SKM-1 (cell line): ENCODE data around the gene SLIT3.
"Not testable (repeated sequence)": the region's sequence is repeated elsewhere in the genome, so short reads cannot be mapped to it uniquely, and the experiment has no call there.

ENCODE experiments used
- DNase-seq: peaks from one replicate; lab custom pipeline; 2025; ENCODE audit not compliant: unreplicated experiment; lab: John Stamatoyannopoulos, UW

SLIT3 gene

DNA sequence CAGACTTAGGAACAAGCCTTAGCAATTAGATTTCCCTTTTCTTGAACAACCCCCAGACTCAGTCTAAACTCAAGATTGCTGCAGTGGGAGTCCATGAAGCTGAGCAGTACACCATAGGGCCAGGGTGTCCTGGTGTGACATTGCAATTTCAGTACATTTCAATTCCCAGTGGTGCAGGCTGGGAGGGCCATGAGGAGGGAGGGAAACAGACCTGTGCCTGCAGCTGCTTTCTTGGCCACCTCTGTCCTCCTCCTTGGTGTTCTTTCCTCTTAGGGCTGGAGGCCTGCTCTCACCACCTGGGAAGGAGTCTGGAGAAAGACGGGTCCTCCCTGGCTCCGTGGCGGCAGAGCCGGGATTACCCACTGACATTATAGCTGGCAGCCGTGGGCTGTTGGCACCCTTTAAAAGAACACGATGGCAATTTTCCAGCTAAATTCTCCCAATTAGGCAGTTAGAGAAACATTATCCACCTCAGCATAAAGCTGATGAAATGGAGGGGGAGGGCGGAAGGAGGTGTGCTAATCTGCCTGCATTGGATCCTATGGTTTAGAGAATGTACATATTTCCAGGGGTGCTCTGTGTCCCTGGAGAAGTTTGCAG, 186.4 kb downstream of the SLIT3 start:
- DNase-seq, result no peak

DNA sequence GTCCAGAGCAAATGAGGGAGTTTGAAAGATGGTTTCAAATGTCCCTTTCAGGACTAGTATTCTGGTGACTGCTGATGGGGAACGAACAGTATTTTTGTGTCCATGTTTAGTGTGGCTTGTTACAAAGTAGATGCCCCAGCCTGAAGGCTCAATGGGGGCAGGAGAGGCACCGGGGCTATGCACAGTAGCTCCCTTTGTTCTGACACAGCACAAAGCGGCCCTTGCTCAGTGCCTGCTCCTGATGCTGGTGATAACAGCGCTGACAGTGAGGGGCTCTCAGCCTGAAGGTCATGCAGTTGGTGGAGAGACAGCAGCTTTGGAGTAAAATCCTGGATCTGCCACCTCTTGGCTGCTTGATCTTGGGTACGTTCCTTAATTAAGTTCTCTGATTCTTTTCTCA, 188.9 kb downstream of the SLIT3 start:
- no peak for DNase-seq

DNA sequence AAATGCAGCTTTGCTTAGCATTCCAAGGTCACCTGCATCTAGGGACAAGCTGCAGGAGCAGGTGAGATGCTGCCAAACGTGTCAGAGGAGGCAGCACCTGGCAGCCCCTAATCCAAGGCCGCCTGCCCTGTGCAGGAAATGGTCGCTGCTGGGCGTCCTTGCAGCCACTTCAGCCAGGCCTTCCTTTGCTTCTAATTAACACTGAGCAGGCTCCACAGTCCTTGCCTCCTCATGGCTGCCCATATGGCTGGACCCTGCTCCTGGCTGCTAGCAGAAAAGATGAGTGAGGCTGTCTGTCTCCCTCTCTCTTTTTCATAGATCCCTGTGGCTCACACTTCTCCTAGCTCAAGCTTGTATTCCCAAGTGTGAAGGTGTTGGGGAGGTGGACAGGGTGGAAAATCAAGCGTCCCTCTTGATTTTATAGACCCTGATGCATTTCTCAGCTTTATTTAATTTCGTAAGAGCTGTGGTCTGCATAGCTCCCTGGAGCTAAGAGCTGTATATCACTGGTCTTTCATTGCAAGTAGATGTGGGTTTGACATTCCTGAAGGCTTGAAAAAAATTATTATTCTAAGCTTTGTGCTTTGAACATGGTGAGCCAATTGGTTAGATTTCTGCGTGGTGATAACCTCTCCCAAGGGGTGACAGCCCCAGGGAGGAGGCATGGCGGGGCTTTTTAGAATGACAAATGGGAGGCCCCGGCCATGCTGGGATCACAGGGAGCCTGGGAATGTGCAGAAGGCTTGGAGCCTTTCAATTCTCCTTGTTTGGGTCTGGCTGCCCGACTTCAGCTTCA, 193.8 kb downstream of the SLIT3 start:
- no peak for DNase-seq

DNA sequence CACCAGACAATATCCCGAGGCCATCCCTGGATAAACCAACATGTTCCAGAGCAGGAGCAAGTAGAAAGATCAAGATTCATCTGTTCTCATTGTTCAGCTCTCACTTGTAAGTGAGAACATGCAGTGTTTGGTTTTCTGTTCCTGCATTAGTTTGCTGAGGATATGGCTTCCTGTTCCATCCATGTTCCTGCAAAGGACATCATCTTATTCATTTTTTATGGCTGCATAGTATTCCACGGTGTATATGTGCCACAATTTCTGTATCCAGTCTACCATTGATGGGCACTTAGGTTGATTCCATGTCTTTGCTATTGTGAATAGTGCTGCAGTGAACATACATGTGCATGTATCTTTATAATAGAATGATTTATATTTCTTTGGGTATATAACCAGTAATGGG, 195.4 kb downstream of the SLIT3 start:
- DNase-seq, result not testable (repeated sequence)

DNA sequence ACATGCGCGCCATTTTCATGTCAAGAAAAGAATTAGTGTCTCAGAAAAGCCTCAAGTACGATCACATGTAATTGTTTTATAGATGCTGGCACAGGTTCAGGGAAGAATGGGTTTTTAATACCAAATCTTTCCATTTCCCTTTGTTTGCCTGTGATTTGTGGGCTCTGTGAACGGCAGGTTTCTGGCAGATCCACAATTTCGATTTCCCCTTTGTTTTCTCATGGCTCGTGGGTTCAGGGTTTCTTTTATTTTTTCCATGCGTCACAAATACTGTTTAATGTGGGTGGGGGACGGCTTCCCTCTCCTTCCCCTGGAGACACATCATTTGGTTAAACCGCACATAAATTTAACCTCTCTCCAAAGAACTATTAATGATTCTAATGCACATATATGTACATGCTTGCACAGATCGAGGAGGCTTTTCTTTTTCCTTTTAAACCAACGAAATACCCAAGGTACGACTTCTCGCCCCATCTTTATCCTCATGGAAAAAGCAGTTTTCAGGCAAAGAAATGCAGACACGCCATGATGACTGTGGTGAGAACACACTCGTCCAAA, 195.9 kb downstream of the SLIT3 start:
- DNase-seq, result no peak

DNA sequence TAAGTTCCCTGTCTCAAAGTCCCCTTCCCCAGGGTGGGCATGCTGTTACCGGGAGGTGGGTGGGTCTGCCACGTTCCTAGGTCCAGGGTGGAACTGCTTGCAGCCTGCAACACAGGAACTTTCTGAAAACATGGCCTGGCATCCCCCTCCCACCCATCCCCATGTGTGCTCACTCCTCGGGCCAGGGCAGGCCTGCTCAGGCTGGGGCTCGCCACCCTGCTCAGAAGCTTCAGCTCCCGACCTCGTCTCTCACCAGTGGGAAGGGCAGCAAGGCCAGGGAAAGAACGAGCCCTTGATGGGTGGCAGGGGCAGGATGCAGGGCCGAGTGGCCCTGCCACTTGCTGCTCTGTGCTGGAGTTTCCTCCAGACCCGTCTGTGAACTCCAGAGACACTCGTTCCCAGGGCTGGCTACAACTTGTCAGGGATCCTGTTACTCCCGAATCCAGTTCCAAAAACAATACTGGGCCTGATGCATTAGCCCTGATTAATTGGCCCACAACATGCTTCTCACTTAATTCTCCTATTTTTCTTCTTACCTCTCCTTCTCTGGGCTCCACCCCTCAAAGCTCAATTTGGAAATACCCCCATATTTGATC, 197.3 kb downstream of the SLIT3 start:
- DNase-seq, result no peak

DNA sequence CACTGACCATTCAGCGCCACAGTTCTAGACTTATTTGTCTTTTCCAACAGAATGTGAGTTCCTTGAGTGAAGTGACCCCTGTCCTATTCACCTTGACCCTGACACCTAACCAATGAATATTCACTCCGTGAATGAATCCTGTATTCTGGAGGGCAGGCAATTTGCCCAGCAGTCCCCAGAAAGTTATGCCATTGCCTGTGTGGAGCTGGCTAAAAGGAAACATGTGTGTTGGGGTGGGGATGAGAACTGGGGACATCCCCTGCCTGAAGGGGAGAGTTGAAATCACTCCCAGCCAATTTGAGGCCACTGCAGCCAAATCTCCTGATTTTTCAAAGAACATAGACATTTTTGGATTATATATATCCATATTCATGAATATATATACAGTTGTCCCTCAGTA, 199.0 kb downstream of the SLIT3 start:
- no peak for DNase-seq

DNA sequence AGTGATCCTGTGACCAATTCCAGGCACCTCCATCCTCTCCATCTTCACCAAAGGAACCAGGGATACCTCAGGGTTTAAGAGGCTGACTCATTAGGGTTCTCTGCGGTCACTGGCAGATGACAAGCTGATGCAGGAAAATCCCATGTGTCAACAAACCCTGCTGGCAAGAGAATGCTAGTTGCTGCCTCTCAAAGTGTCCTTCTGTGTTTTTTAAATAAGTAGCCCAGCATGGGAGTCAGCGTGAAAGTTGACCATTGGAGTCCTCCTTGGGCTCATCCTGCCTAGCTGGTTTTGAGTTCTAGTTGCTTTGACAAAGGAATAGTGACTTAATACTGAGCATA, 200.2 kb downstream of the SLIT3 start:
- no peak for DNase-seq

DNA sequence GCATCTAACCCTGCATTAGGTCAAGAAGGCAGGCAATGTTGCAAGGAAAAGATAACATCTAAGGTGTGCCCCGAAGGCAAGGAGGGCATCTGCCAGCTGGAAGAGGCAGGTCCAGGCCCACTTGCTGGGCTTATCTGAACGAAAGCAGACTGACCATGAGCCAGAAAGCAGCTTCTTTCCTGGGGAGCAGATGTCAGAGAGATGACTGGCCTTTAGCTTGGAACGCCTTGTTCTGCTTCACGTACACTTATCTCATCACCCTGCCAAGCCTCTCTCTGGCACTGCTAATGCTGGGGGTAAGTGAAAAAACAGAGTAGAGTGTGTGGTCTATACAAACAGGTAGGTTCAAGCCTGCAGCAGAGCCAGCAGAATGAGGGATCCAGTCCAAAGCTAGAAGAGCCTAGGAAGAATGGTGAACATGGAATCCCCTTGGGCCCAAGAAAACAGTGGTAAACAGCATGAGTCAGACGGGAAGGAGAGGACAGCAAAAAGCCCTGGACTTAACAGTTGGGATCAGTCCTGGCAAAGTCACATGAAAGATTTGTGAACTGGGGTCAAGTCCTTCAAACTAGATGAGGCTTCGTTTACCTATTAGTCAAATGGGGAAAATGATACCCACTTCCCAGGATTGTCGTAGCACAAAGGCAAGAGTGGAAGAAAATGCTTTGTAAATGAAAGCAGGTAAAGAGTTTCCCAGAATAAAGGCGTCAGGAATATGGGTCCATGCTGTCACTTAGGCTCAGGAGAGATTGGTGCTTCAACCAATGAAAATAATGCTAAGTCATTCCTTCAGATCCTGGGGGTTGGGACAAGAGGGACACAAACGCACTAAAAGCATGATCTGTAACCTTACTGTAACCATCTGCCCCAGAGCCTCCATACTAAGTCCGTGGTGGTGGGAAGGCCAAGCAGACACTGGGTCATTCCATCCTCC, 200.9 kb downstream of the SLIT3 start:
- DNase-seq, result no peak

DNA sequence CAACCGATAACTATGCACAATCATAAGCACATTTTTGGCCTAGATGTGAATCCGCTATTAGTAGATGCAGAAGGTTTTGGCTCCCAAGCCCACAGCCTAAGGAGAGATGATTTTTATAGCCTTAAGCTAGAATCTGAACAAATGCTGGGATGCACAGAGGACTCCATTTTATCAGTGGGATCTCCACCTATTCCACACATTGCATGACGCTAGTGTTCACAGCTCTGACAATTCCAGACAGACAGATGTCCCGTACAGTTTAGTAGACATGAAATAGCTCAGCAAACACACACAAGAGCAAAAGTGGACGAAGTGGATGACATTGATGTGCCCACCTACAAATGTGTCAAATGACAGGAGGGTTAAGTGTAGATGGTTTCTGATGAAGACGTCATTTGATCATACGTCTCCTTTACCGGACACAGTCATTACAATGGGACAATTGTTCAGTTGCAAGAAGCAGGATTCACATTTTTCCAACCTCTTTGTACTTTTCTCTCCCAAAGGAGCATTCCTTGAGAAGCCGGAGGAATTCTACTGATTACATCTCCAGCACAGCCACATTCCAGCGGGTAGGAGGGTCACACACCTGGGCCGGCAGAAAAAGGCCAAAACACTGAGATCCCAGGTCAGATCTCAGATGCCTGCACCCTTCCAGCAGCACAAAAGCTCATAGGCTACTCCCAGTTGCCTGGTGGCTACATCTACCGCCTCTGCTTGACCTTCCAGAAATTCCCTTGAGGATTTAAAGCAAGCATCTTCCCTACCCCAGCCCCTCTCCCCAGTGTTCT, 202.4 kb downstream of the SLIT3 start:
- DNase-seq, result no peak

DNA sequence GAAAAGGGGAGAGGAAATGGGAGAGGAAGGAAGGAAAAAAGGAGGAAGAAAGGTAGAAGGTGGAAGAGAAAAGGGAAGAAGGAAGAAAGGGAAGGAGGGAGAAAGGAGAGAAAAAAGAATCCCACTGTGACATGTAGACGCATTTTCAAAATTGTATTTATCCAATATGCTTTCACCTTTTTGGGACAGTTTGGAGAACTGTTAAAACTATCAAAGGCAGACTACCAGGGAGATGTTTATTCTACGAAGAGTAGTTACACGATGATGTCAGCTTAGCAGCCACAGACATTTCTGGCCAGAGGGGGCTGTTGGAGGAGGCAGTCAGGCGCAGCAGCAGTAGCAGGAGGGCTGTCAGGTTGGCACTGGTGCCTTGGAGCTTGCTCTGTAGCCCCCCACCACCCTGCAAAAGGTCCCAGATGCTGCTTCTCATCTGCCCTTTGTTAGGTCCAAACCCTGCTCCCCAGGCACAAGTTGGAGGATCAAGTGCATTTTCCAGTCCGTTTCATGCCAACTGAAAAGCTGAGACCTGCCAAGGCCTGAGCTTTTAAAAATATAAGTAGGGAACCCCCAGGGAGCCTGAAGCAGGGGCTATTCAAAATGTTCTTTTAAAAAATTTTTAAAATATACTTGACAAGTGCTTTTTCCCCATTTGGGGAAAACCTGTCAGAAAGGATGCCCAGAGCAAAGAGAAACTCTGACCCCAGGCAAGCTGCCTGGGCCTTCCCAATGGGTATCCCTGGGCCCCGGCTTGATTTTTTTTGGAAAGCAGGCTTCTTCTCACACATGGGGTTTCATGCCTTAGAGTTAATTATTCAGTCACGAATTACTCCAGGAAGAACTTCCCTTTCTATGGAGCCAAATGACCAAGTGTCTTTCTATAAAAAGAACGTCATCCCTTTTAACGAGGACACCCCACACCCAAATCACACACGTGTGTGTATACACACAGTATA, 203.3 kb downstream of the SLIT3 start:
- DNase-seq, result no peak

DNA sequence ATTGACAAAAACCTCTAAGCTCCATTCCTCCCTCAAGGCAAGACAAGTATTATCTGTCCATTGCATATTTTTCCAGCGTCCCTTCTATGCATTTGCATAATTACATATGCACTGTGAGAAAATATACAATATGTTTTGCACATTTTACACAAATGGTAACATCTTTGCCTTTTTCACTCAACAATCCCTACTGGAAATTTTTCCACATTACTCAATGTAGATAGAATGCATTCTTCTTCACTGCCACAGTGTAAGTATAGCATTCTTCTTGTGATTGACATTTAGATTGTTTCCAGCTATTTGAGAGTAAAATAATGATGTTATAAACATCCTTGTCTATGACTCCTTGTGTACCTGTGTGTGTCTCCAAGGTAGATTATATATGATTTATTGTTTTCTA, 205.0 kb downstream of the SLIT3 start:
- no peak for DNase-seq

DNA sequence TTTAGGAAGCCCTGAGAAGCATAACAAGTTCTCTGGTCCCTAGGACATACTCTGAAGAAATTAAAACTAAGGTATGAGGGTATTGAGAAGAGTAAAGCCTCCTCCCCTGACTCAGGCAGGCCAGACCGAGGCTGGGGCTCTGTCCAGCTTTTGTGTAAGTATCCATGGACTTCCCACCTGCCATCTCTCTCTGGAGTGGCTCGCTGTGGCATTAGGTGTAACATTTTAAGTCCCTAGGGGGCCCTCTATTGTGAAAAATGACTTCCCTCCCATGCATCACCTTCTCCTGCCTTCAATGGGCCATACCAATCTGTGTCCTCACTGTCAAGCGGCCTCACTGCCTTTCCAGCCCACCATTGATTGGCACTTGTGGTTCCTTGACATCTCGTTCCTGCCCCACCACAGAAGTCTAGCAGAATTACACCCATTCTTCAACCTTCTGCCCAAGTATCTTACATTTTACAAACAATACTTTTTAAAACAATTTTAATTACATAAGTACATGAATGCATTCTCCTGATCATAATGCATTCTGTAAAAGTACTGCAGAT, 205.5 kb downstream of the SLIT3 start:
- DNase-seq, result no peak

DNA sequence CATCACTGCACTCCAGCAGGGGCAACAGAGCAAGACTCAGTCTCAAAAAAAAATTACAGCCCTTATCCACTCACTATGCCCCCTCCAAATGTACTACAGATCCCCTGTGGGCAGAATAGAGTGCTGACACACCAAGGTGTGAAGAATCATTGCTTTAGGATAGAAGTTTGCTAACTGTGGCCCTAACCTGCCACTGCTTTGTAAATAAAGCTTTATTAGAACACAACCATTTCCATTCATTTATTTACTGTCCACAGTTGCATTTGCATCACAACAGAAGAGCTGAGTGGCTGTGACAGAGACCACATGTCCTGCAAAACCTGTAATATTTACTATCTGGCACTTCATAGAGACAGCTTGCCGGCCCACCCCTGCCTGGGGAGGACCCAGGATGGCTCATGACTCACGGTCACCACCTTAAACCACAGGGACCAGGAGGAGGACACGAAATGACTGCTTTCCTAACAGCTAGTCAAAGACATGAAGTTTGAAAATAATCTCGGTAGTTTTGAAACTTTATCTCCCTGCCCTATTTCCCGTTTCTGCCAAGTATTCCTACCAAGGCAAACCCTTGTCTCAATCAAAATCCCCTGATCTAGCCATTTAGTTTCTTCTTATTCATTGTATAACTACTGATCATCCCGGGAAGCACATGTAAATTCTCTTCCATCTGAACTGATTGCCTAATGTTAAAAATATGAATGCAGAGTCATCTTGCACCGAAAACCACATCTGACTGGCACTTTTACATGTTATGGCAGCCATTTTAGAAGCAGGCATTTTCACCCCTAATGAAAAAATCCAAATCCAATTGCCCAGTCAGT, 206.1 kb downstream of the SLIT3 start:
- no peak for DNase-seq

DNA sequence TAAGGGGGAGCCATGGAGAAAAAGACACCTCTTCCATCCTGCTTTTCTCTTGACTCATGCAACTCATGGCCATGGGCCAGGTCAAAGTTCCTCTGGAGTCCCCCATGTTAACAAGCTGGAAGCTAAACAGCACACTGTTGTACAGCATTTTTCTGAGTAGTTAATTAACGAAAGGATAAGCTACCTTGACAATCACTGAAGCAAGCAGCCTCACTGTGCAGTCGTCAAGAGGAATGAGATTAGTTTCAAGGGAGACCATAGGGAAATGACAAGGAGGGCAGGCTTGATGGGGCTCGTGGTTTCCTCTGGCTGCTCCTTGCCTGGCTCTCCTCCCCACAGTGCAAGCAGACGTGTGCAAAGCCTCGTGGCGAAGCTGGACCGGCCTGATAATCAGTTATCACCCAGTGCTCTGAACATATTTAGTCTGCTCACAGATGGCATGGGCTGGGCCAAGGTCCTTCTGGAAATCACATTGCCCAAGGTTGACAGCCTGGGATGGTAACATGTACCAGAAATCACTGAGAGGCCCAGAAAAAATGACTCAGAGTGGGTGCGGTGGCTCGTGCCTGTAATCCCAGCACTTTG, 209.5 kb downstream of the SLIT3 start:
- no peak for DNase-seq

DNA sequence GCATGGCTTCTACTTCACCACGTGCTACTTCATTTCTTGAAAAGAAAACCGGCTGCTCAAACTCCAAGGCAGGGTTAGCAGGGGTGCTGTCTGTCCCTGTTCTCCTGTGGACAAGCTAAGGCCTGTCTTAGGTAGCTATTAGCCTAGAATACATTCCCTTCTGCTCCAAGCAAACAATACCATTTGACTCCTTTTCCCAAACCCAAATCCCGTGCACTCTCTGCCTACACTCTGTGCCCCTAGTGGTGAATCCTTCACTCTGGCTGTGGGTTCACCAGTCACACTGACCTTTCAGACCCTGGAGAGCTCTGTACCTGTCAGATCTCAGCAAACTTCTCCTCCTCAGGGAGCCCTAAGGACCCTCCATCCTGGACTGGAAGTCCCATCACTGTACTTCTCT, 211.6 kb downstream of the SLIT3 start:
- no peak for DNase-seq

DNA sequence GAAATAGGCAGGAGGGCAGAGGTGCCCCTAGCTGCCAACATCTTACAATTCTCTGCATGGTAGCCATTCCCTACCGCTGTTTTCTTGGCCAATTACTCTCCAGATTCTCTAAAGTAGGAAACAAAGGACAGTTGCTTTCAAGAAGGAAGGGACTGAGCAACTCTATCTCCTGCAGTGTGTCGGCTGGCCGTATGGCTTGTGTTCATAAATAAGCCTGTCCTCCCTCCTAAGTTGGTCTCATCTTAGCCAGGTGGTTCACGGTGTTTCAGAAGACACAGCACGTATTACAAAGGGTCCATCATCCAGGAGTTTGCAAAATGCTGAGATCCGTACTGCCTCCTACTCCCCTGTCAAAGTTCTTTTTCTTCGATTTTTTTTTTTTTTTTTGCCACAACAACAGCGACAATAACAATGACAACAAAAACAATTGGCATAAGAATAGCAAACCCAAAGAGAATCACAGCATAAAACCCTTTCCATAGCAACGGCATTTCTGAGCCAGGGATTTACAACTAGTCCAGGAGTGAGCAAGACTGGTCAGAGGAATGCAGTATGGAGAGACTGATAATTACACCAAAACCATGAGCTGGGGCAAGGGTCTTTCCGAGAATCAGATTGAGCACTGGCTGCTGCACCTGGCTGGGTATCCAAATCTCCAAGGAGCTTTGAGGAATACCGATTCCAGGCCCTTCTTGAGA, 212.8 kb downstream of the SLIT3 start:
- DNase-seq, result no peak
